Erythroblast (primary cell): Measurements from ENCODE around the gene CRHR1.

ENCODE experiments used
- DNase-seq, 2 experiments: peaks; one replicate each; lab custom pipeline; 2025; lab: John Stamatoyannopoulos, UW
- GATA1 ChIP-seq: IDR thresholded peaks from 2 replicates; pipeline ENCODE4 v1.6.1; 2011; ENCODE audit warnings: low read depth, mild to moderate bottlenecking, control low read depth, low read length, moderate library complexity
- POLR2A ChIP-seq: IDR thresholded peaks from 2 replicates; pipeline ENCODE4 v1.6.1; 2011; ENCODE audit warnings: mild to moderate bottlenecking, low read length

The CRHR1 gene

GRCh38 chr17:45828171-45828570 is 44.1 kb downstream of the CRHR1 start:
- no peak for TF ChIP-seq POLR2A
- no peak for TF ChIP-seq GATA1

GRCh38 chr17:45828582-45829133 is 44.5 kb downstream of the CRHR1 start:
- no peak for DNase-seq
- TF ChIP-seq POLR2A = no peak
- TF ChIP-seq GATA1 = no peak

More at GRCh38 chr17:45828171-45828570, 44.1 kb downstream of the CRHR1 start:
- no peak for DNase-seq

GRCh38 chr17:45833920-45834319 is 49.8 kb downstream of the CRHR1 start:
- DNase-seq = no peak
- TF ChIP-seq GATA1 (no peak), POLR2A (no peak)

GRCh38 chr17:45834471-45835396 is 50.6 kb downstream of the CRHR1 start:
- TF ChIP-seq GATA1 = no peak
- TF ChIP-seq POLR2A = no peak
- DNase-seq = peak in 1 of 2 experiments; percentile 6

- TF ChIP-seq GATA1 (no peak), POLR2A (no peak)
- no peak for DNase-seq
Observed at GRCh38 chr17:45835481-45835880, 51.4 kb downstream of the CRHR1 start.

GRCh38 chr17:45836047-45837044 is 52.2 kb downstream of the CRHR1 start:
- DNase-seq = no peak
- no peak for TF ChIP-seq POLR2A
- no peak for TF ChIP-seq GATA1

- TF ChIP-seq POLR2A (no peak), GATA1 (no peak)
- no peak for DNase-seq
Observed at GRCh38 chr17:45837187-45837586, 53.1 kb downstream of the CRHR1 start.

- TF ChIP-seq GATA1 (no peak), POLR2A (no peak)
- DNase-seq = no peak
Observed at GRCh38 chr17:45837603-45838002, 53.5 kb downstream of the CRHR1 start.

GRCh38 chr17:45838751-45839295 is 54.7 kb downstream of the CRHR1 start:
- no peak for DNase-seq
- TF ChIP-seq POLR2A (no peak), GATA1 (no peak)

- DNase-seq = no peak
- no peak for TF ChIP-seq GATA1
- TF ChIP-seq POLR2A = no peak
Observed at GRCh38 chr17:45839442-45839841, 55.3 kb downstream of the CRHR1 start.

GRCh38 chr17:45841186-45841585 is 57.1 kb downstream of the CRHR1 start:
- no peak for TF ChIP-seq POLR2A
- TF ChIP-seq GATA1 = no peak
- no peak for DNase-seq

GRCh38 chr17:45841883-45842525 is 57.9 kb downstream of the CRHR1 start:
- no peak for DNase-seq
- TF ChIP-seq POLR2A = no peak
- TF ChIP-seq GATA1 = no peak
